ENCODE measurements around the gene SP2. TPM values are rescaled to one million over a fixed set of nuclear protein-coding genes. Genes with fewer than 3 reads are reported as not detected.
A peak's percentile ranks its signal among the peaks of the same experiment; 100 is the strongest.
"Not testable (repeated sequence)": the region's sequence is repeated elsewhere in the genome, so short reads cannot be mapped to it uniquely, and the experiment has no call there.

Gene SP2
- total RNA-seq, 2 experiments from 2014 or later = 15.7 to 19.8 TPM

DNA sequence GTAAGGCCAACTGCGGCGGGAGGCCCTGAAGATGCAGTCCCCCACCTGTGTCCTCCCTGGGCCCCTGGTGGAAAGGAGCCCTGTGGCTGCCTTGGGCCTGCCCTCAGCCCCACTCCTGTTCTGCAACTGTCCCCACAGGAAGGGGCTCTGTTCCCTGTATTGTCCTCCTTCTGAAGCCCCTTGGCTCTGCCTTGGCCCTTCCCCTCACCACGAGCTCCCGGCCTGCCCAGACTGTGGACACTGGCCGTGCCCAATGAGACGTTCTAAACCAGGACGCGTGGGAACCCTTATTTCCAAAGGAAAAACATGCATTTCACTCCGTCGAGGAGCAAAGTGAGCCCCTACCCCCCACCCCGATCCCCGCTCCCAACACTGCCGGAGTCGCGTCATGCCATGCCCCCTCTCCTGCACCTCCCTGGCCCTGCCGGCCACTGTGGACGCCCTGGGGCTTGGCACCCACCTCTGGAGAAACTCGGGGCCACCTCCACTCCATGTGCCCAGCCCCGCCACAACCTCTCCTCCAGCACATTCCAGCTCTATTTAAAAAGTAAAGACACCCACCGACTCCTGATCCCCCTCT lies 31.9 kb downstream of the SP2 start:
- Mint-ChIP-seq H3K9me3 (ENCODE audit: low read depth) (no peaks in the 10 kb centered on the region), H3K4me1 (peaks cover 3% of the 10 kb centered on the region), H3K36me3 (ENCODE audit: low read depth) (peaks cover 29% of the 10 kb centered on the region), H3K4me3 (no peak overlapping the region), H3K27ac (no peak overlapping the region), H3K27me3 (no peaks in the 10 kb centered on the region)
- ChIA-PET POLR2A (no interaction called here), CTCF (no interaction called here)
- no peak for DNase-seq
- intact Hi-C loops (cut with DNase I, micrococcal nuclease) = no loop called here
- ATAC-seq = no peak

GRCh38 chr17:47928415-47928814 lies 32.4 kb downstream of the SP2 start:
- peak; percentile 16 for ATAC-seq
- no peaks in the 10 kb centered on the region for H3K9me3 Mint-ChIP-seq (ENCODE audit: low read depth)
- H3K4me1 Mint-ChIP-seq = peaks cover 3% of the 10 kb centered on the region
- POLR2A ChIA-PET = no interaction called here
- no peak overlapping the region for H3K4me3 Mint-ChIP-seq
- CTCF ChIA-PET = interaction anchor here (1.0 to 1.5 kb wide), 2 partner anchors 16 to 29 kb away, joined by 3 read pairs; partner anchors contain the start of gene PRR15L
- intact Hi-C loops (cut with DNase I, micrococcal nuclease) = no loop called here
- no peak for DNase-seq
- H3K27ac Mint-ChIP-seq = no peak overlapping the region
- H3K27me3 Mint-ChIP-seq = no peaks in the 10 kb centered on the region
- H3K36me3 Mint-ChIP-seq (ENCODE audit: low read depth) = peaks cover 25% of the 10 kb centered on the region

- Mint-ChIP-seq H3K9me3 (ENCODE audit: low read depth) (no peaks in the 10 kb centered on the region), H3K27ac (no peak overlapping the region), H3K36me3 (ENCODE audit: low read depth) (peaks cover 17% of the 10 kb centered on the region), H3K4me1 (peaks cover 3% of the 10 kb centered on the region), H3K27me3 (no peaks in the 10 kb centered on the region), H3K4me3 (no peak overlapping the region)
- POLR2A ChIA-PET = no interaction called here
- intact Hi-C loops (cut with DNase I, micrococcal nuclease) = no loop called here
- no peak for ATAC-seq
- CTCF ChIA-PET = interaction anchor here (0.7 to 1.9 kb wide), 10 partner anchors 11 to 88 kb away, joined by 3 to 9 read pairs (median 4); partner anchors contain the start of genes CDK5RAP3, PNPO and PRR15L
- DNase-seq = no peak
These were observed 33.4 kb downstream of the SP2 start for GRCh38 chr17:47929218-47930000.

DNA sequence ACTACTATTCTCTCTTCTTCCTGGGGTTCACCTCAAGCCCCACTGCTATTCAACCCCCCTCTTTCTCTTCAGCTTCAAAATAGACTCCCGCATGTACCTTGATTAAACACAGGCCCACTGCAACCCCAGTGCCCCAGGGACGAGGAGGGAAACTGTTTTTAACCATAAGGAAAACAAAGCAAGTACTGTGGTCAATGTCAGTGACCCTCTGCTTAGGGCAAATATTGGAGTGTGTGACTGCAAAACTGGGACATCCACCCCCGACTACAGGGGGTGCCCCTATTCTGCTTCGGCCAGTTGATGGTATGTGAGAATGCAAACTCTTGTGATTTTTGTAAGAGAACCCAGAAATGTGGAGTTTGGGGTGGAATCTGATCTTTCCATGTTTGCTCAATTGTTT lies 35.8 kb downstream of the SP2 start:
- ATAC-seq = no peak
- H3K4me1 Mint-ChIP-seq = peaks cover 5% of the 10 kb centered on the region
- H3K9me3 Mint-ChIP-seq (ENCODE audit: low read depth) = no peaks in the 10 kb centered on the region
- intact Hi-C loops (cut with DNase I, micrococcal nuclease) = no loop called here
- no peak overlapping the region for H3K4me3 Mint-ChIP-seq
- POLR2A ChIA-PET = interaction anchor here (0.6 kb wide), 1 partner anchor 28 kb away, joined by 3 read pairs; no protein-coding TSS in a partner anchor
- H3K27me3 Mint-ChIP-seq = no peaks in the 10 kb centered on the region
- H3K36me3 Mint-ChIP-seq (ENCODE audit: low read depth) = peaks cover 2% of the 10 kb centered on the region
- no peak for DNase-seq
- CTCF ChIA-PET = interaction anchor here (0.9 to 1.4 kb wide), 5 partner anchors 10 to 39 kb away, joined by 3 to 4 read pairs (median 3); partner anchors contain the start of genes CDK5RAP3 and PNPO
- H3K27ac Mint-ChIP-seq = no peak overlapping the region

GRCh38 chr17:47934856-47935255 lies 38.8 kb downstream of the SP2 start:
- Mint-ChIP-seq H3K4me1 (peaks cover 15% of the 10 kb centered on the region), H3K4me3 (no peak overlapping the region), H3K27me3 (no peaks in the 10 kb centered on the region), H3K9me3 (ENCODE audit: low read depth) (no peaks in the 10 kb centered on the region), H3K27ac (no peak overlapping the region), H3K36me3 (ENCODE audit: low read depth) (no peaks in the 10 kb centered on the region)
- intact Hi-C loops (cut with DNase I, micrococcal nuclease) = no loop called here
- DNase-seq (no peak), ATAC-seq (no peak)
- ChIA-PET POLR2A (no interaction called here), CTCF (interaction anchor here (1.5 to 1.6 kb wide), 2 partner anchors 12 to 14 kb away, joined by 3 to 7 read pairs; no protein-coding TSS in a partner anchor)

DNA sequence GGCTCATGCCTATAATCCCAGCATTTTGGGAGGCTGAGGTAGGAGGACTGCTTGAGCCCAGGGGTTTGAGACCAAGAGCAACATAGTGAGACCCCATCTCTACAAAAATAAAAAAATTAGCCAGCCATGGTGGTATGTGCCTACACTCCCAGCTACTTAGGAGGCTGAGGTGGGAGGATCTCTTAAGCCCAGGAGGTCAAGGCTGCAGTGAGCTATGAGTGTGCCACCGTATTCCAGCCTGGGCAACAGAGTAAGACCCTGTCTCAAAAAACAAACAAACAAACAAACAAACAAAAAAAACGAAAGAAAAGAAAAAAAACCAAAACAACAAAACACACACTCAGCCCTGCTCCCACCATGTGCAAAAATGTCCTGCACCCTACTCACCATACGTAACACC lies 39.4 kb downstream of the SP2 start:
- POLR2A ChIA-PET = interaction anchor here (1.1 kb wide), 1 partner anchor 40 kb away, joined by 4 read pairs; the partner anchor contains the start of gene SP2
- DNase-seq; intact Hi-C loops (cut with DNase I, micrococcal nuclease); H3K9me3 Mint-ChIP-seq (ENCODE audit: low read depth); H3K36me3 Mint-ChIP-seq (ENCODE audit: low read depth); ATAC-seq; H3K4me3 Mint-ChIP-seq; H3K27ac Mint-ChIP-seq; H3K27me3 Mint-ChIP-seq: not testable (repeated sequence)
- CTCF ChIA-PET = interaction anchor here (0.6 to 1.6 kb wide), 5 partner anchors 11 to 35 kb away, joined by 3 to 7 read pairs (median 3); partner anchors contain the start of gene CDK5RAP3
- H3K4me1 Mint-ChIP-seq = peaks cover 18% of the 10 kb centered on the region

GRCh38 chr17:47935961-47936360 lies 39.9 kb downstream of the SP2 start:
- no peak overlapping the region for H3K4me3 Mint-ChIP-seq
- POLR2A ChIA-PET = interaction anchor here (1.1 kb wide), 1 partner anchor 40 kb away, joined by 4 read pairs; the partner anchor contains the start of gene SP2

DNA sequence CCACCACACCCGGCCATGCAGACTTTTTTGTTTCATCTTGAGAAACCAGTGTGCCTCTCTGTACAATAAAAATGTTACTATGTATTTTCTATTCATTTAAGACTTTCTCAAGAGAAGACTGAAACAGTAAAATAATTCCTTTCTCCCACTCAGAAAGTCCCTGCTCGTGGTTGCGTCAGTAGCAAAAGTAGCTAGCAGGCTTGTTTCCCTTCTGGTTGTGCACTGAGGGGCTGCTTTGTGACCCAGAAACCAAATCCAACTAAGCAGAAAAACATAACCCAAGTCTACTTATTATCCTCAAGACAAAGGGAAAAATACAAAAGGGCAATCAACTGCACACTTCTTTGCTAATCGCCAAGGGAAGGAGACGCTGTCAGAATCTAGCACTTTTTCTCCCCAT lies 41.9 kb downstream of the SP2 start:
- Mint-ChIP-seq H3K27ac (peak overlapping the region; percentile 47), H3K36me3 (ENCODE audit: low read depth) (peaks cover 4% of the 10 kb centered on the region), H3K27me3 (no peaks in the 10 kb centered on the region), H3K4me1 (peaks cover 34% of the 10 kb centered on the region), H3K4me3 (no peak overlapping the region), H3K9me3 (ENCODE audit: low read depth) (peaks cover 3% of the 10 kb centered on the region)
- intact Hi-C loops (cut with DNase I, micrococcal nuclease) = no loop called here
- ChIA-PET POLR2A (interaction anchor here (0.7 kb wide), 1 partner anchor 58 kb away, joined by 4 read pairs; no protein-coding TSS in a partner anchor), CTCF (interaction anchor here (0.6 to 2.2 kb wide), 5 partner anchors 8 to 105 kb away, joined by 3 to 12 read pairs (median 3); partner anchors contain the start of gene PRR15L)
- DNase-seq = peak; percentile 37
- no peak for ATAC-seq

More at GRCh38 chr17:47935961-47936360, 39.9 kb downstream of the SP2 start:
- peaks cover 2% of the 10 kb centered on the region for H3K9me3 Mint-ChIP-seq (ENCODE audit: low read depth)
- ATAC-seq = no peak
- no peak overlapping the region for H3K27ac Mint-ChIP-seq
- no peak for DNase-seq
- H3K27me3 Mint-ChIP-seq = no peaks in the 10 kb centered on the region
- H3K36me3 Mint-ChIP-seq (ENCODE audit: low read depth) = peaks cover 2% of the 10 kb centered on the region
- peaks cover 21% of the 10 kb centered on the region for H3K4me1 Mint-ChIP-seq
- CTCF ChIA-PET = interaction anchor here (0.6 to 1.6 kb wide), 5 partner anchors 11 to 36 kb away, joined by 3 to 7 read pairs (median 3); partner anchors contain the start of gene CDK5RAP3
- intact Hi-C loops (cut with DNase I, micrococcal nuclease) = no loop called here

- CTCF ChIA-PET = interaction anchor here (0.6 to 12.5 kb wide), 24 partner anchors 9 to 968 kb away, joined by 3 to 222 read pairs (median 4); partner anchors contain the start of gene CDK5RAP3
- Mint-ChIP-seq H3K36me3 (ENCODE audit: low read depth) (peaks cover 22% of the 10 kb centered on the region), H3K27me3 (no peaks in the 10 kb centered on the region), H3K27ac (peak within 1 kb of the TSS; percentile 91), H3K4me3 (peak within 1 kb of the TSS; percentile 95), H3K4me1 (peaks cover 64% of the 10 kb centered on the region), H3K9me3 (ENCODE audit: low read depth) (peaks cover 3% of the 10 kb centered on the region)
- ATAC-seq (peak; percentile 99), DNase-seq (peak; percentile 98)
- POLR2A ChIA-PET = interaction anchor here (0.9 to 3.9 kb wide), 6 partner anchors 9 to 104 kb away, joined by 3 to 15 read pairs (median 6); partner anchors contain the start of genes CDK5RAP3 and SP2
- intact Hi-C loops (cut with DNase I, micrococcal nuclease) = loop anchor here (1.0 to 10.0 kb wide), 9 partner anchors 29 to 1017 kb away; partner anchors contain the start of genes SP2 (in 2 of the 2), CBX1 (in 1 of the 2), GOSR2 (in 1 of the 2) and KPNB1 (in 1 of the 2)
These were observed 45.4 kb downstream of the SP2 start, which contains the start of gene PNPO for GRCh38 chr17:47941246-47942095. PNPO (plus strand) TSS chr17:47941571; CDS start chr17:47941676, 105 bp downstream.

- H3K4me1 Mint-ChIP-seq = peaks cover 65% of the 10 kb centered on the region
- intact Hi-C loops (cut with DNase I, micrococcal nuclease) = loop anchor here in 1 of 2 experiments (10.0 kb wide), 2 partner anchors 963 to 1017 kb away; partner anchors contain the start of genes GOSR2 and UBE2Z
- H3K27ac Mint-ChIP-seq = peak overlapping the region; percentile 91
- peak overlapping the region; percentile 95 for H3K4me3 Mint-ChIP-seq
- DNase-seq (peak; percentile 46), ATAC-seq (no peak)
- POLR2A ChIA-PET = interaction anchor here (1.1 to 3.9 kb wide), 4 partner anchors 15 to 46 kb away, joined by 5 to 15 read pairs (median 10); partner anchors contain the start of genes CDK5RAP3 and SP2
- H3K36me3 Mint-ChIP-seq (ENCODE audit: low read depth) = peaks cover 26% of the 10 kb centered on the region
- CTCF ChIA-PET = interaction anchor here (0.5 to 12.5 kb wide), 19 partner anchors 8 to 324 kb away, joined by 3 to 222 read pairs (median 3); partner anchors contain the start of genes CDK5RAP3 and SCRN2
- H3K9me3 Mint-ChIP-seq (ENCODE audit: low read depth) = peaks cover 3% of the 10 kb centered on the region
- H3K27me3 Mint-ChIP-seq = no peaks in the 10 kb centered on the region
These were observed 46.1 kb downstream of the SP2 start for GRCh38 chr17:47942096-47942510.

All from activated CD4-positive, alpha-beta T cell treated with anti-CD3 and anti-CD28 coated beads for 36 hours (primary cell).